C4-2B (cell line): ENCODE data around the gene FAM174B.

Source experiments
- H3K27ac ChIP-seq: fragments of 450-650 bp; 2 replicates; pipeline ENCODE4 v1.5.1; 2017
- ZFX ChIP-seq: fragments of 450-650 bp; IDR thresholded peaks from 2 replicates; pipeline ENCODE4 v1.6.1; 2017
- TF ChIP-seq, protein P1 (sequence below): fragments of 450-650 bp; conservative IDR thresholded peaks from 2 replicates; pipeline ENCODE4 v1.5.1; 2017; ENCODE audit warnings: mild to moderate bottlenecking

Gene FAM174B

DNA sequence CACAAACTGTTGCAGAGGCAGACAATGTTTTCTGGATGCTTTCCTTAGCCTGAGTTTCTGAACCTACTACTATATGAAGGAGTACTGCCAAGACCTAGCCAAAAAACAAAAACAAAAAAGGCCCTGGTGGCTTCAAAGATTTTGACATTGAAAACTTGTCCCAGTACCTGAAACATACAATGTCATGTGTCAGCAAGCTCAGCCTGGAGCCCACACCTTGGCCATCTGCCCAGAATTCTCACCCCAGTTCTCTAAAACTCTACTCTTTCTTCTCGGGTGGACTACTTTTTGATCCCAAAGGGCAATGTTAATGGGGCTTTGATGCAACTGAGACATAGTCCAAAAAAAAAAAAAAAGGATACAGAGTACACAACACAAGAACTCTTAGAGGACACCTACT is 81.4 kb downstream of the FAM174B start:
- H3K27ac ChIP-seq = no peak overlapping the region
- TF ChIP-seq ZFX = no peak
- TF ChIP-seq, protein P1, sequence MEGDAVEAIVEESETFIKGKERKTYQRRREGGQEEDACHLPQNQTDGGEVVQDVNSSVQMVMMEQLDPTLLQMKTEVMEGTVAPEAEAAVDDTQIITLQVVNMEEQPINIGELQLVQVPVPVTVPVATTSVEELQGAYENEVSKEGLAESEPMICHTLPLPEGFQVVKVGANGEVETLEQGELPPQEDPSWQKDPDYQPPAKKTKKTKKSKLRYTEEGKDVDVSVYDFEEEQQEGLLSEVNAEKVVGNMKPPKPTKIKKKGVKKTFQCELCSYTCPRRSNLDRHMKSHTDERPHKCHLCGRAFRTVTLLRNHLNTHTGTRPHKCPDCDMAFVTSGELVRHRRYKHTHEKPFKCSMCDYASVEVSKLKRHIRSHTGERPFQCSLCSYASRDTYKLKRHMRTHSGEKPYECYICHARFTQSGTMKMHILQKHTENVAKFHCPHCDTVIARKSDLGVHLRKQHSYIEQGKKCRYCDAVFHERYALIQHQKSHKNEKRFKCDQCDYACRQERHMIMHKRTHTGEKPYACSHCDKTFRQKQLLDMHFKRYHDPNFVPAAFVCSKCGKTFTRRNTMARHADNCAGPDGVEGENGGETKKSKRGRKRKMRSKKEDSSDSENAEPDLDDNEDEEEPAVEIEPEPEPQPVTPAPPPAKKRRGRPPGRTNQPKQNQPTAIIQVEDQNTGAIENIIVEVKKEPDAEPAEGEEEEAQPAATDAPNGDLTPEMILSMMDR = no peak

DNA sequence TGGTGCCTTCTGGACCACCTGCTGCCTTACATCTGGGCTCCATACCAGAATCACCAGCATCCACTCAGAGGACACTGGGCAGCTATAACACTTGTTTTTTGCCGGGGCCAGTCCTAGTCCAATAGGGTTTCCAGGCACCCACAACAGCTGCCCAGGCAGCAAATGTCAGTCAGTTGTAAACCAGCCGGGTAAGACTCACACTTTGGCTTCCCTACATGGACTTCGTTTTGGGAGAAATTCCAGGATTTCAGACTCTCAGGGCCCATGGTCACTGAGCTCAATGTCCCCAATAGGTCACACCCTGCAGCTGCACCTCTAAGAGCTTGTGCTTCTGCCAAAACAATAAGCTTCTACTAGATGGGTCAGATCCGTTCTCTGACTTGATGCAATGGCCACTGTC is 83.8 kb downstream of the FAM174B start:
- TF ChIP-seq, protein P1 = no peak
- TF ChIP-seq ZFX = no peak
- H3K27ac ChIP-seq = no peak overlapping the region

DNA sequence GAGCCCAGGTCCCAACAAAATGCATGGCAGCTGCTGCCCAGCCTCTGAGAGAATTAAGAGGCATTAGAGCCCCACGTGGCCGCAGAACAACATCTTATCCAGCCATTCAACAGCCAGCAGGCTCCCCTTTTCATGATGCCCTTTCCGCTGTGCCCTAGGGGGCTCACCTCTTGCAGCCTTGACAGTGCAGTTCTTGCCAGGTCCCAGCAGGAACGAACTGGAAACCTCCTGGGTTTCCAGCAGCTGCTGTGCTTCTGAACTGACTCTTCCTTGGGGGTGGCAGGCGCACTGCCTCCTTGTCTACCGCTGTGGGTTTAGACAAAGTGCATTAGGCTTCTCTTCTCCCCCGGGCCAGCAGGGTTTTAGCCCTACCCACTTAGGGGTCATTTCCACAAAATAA is 85.2 kb downstream of the FAM174B start:
- TF ChIP-seq, protein P1 = no peak
- TF ChIP-seq ZFX = no peak
- no peak overlapping the region for H3K27ac ChIP-seq

DNA sequence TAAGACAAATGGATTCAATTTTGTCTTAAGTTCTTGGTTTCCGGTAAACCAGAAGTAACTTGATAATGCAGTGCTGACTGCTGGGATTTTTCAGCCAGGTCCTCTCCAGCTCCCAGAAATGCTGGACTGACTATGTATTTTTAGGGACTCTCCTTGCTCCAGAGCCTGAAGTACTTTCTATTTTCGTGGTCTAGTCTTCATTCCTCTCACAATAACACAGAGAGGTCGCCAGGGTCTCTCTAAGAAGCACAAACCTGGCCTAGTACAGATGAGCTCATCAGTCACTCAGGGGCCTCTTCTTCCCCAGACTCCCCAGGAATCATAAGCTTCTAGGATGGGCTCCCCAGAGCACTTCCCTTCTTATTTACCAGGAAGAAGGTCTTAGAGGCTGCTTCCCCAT is 85.8 kb downstream of the FAM174B start:
- no peak overlapping the region for H3K27ac ChIP-seq
- no peak for TF ChIP-seq ZFX
- TF ChIP-seq, protein P1 = no peak
